Astrocyte of the cerebellum (primary cell): ENCODE measurements around the gene CLSTN1.

Experiments used
- DNase-seq: peaks from one replicate; pipeline ENCODE4 v3.0.0-alpha.2; 2011; ENCODE audit warnings: low read depth
- H3K4me3 ChIP-seq: 2 replicates; pipeline ENCODE4 v1.5.1; 2011; ENCODE audit warnings: mild to moderate bottlenecking, low read depth, low read length, moderate library complexity
- CTCF ChIP-seq: IDR thresholded peaks from 2 replicates; pipeline ENCODE4 v1.5.1; 2012; ENCODE audit warnings: low read length, low read depth, moderate library complexity, mild to moderate bottlenecking; ENCODE audit errors: missing control alignments
- in situ Hi-C: cut with HindIII; loops from 2 replicates; pipeline ENCODE4 v1.10.0; 2017; ENCODE audit warnings: low sequenced_read_pairs

CLSTN1 gene

DNA sequence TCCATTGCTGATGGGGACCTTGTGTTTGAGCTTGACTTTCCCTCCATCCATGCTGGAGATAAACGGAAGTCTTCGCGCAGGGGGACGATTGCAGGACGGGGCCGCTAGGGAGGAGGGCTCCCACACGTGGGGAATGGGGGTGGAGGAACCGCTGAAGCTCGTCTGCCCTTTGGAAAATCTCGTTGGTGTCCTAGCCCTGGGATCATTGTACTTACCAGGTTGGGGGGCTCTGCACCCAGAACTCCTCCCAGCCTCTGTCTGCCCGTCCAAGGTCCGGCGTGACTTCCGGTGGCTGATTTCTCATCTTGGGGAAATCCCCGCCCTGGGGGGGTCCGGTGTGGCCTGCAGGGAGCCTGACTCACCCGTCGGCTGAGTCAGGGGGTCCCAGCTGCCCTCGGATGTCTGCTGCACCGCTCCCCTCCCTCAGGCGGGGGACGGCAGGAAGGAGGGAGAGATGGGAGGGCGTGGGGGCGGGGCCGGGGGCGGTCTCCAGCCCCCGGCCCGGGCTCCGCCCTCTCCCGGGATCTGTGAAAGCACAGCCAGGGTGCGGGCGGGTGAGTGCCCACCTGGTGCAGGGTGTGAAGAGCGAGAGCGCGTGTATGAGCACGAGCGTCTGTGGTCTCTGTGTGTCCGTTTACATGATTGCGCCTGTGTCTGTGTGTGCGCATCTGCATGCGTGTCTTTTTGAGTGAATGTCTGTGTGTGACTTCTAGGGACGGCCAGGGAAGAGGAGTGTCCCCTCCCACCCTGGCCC lies 136.5 kb downstream of the CLSTN1 start:
- no peak for DNase-seq
- peak overlapping the region; percentile 64 for H3K4me3 ChIP-seq
- peak; percentile 29 for TF ChIP-seq CTCF
- in situ Hi-C loops = no loop called here

GRCh38 chr1:9684801-9685200 lies 139.0 kb downstream of the CLSTN1 start:
- no peak overlapping the region for H3K4me3 ChIP-seq
- in situ Hi-C loops = no loop called here
- DNase-seq = no peak
- TF ChIP-seq CTCF = no peak

GRCh38 chr1:9680828-9681227 lies 142.9 kb downstream of the CLSTN1 start:
- TF ChIP-seq CTCF = no peak
- H3K4me3 ChIP-seq = no peak overlapping the region
- no peak for DNase-seq
- in situ Hi-C loops = no loop called here

- in situ Hi-C loops = no loop called here
These were observed 143.7 kb downstream of the CLSTN1 start for GRCh38 chr1:9680091-9680490.

More at GRCh38 chr1:9680091-9680490, 143.7 kb downstream of the CLSTN1 start:
- no peak for DNase-seq
- TF ChIP-seq CTCF = no peak
- H3K4me3 ChIP-seq = no peak overlapping the region
